ENCODE results near the gene MRAS.
"Not testable (repeated sequence)": the region's sequence is repeated elsewhere in the genome, so short reads cannot be mapped to it uniquely, and the experiment has no call there.

Gene MRAS

GRCh38 chr3:138426754-138427153, 78.4 kb downstream of the MRAS start:
- DNase-seq: not testable (repeated sequence)

DNA sequence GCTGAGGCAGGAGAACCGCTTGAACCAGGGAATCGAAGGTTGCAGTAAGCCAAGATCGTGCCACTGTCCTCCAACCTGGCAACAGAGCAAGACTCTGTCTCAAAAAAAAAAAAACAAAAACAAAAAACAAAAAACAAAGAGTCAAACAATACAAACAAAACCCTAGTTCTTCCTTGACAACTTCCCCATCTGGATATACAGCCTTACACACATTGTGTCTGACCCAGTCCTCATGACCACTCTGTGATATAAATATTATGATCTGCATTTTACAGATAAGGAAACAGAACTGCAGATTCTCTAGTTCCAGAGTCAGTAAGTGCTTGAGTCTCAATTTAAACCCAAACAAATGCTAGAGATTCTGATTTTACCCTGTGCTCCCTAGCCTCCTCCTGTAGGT, 81.3 kb downstream of the MRAS start:
- DNase-seq: no peak

DNA sequence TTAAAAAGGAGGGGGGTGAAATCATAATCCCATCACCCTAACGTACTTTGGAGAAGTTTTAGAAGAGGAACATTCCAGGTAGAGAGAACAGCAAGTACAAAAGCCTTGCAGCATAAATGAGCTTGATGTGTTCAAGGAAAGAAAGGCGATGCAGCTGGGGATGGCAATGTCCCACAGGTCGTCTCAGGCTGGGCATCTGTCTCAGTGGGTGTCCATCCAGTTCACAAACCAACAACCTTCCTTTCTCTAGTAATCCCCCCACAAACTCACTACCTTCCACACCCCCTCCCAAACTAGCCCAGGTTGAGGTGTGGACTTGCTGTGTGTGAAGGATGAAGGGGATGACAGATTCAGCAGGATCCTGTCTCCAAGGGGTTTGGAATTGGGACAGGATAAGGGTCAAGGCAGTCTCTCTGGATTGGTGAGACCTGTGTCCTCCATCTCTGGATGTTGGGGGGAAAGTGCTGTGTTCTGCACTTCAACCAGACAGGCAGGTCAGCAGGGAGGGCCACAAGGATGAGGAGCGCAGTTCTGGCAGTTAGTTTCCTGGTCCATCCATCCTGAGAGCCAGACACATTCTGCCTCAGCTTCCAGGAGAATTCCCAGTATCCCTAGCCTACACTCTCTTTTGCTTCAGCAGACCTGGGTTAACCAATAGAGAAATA, 84.3 kb downstream of the MRAS start:
- DNase-seq: no peak

DNA sequence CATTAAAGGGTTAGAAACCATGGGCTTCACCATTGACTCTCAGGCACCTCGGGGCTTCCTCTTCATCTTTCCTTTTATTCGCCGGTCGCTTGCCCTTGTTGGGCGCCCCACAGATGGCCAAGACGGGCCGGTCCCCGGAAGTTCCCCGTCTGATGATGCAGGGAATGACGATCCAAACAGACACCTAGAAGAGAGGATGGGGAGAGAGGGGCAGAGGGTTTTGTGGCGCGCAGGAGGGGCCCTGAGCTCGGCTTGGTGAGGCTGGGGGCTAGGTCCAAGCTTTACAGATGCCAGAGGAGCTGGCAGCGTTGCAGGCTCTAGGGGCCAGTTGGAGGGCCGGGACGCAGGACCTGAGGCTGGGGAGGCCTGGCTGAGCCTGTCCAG, 85.5 kb downstream of the MRAS start:
- DNase-seq: no peak

DNA sequence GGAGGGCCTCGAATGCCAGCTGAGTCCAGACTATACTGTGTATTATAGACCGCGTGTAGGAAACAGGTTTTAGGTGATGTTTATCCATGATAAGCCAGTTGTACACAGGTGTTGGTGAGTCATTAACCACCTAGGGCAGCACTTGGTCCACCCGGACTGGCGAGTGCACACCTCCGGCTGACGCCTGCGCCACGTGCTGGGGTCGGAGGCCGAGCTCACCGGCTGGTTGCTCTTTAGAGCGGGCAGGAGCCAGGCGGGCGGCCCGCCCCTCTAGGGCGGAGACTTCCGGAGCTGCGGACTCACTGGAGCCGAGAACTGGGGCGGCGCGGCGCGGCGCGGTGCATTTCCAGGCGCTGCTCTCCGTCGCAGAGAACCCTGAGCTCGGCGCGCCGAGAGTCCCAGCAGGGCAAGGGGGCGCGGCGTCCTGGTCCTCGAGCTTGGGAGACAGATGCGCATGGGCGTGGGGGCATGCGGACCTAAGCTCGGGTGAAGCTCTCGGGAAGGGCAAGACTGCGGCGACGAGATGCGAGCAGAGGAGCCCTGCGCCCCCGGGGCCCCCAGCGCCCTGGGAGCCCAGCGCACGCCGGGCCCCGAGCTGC, 86.0 kb downstream of the MRAS start, which contains the start of gene ESYT3:
TSS of gene ESYT3 (plus strand) at position 341 of the 599 bp plus-strand sequence. CDS start at position 524, 183 bp downstream.
- no peak for DNase-seq

DNA sequence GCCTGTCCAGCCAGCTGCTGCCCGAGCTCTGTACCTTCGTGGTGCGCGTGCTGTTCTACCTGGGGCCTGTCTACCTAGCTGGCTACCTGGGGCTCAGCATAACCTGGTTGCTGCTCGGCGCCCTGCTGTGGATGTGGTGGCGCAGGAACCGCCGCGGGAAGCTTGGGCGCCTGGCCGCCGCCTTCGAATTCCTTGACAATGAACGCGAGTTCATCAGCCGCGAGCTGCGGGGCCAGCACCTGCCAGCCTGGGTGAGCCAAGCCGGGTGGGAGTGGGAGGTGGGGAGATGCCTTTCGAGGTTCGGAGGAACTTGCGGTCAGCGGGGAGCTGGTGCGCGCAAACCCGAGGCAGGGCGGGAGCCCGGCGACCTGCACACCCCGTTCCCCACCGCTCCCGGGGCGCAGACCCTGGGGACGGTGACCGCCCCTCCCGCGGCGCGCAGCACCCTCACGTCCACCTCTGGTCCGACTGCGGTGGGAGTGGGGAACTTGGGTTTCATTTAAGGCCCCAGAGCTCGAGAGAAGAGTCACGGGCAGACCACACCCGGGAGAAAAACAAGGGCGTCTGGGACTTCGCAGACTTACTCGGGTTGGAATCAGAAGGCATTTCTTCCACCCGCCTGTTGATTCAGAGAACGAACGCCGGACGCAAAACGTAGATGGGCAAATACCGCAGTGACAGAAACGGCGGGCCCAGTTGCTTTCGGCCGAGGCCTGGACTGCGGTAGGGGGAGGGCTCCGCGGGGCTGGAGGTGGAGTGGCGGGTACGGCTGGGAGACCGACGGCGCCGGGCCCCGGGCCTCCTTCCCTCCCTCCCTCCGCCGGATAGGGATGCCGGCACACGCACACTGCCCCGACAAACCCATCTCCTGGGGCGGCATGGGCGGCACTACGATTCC, 86.7 kb downstream of the MRAS start:
- no peak for DNase-seq

GRCh38 chr3:138435840-138436239, 87.5 kb downstream of the MRAS start:
- DNase-seq: no peak

DNA sequence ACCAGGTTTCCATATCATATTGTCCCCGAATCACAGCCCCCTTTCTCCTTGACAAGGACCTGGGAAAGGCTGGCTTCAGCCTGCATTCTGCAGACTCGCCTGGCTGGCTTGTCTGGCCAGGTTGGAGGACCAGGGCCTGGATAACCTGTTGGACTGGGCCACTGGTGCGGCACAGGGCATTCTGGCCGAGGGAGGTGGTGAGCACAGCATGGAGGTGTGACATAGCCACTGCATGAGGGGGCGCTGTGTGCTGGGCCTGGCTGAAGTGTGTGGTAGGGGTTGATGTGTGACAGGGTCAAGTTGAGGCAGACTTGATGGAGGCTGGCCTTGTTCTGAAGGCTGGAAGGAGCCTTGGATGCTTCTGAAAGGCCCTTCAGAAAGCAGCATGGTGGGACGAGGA, 88.9 kb downstream of the MRAS start:
- DNase-seq: no peak

GRCh38 chr3:138438896-138439295, 90.5 kb downstream of the MRAS start:
- DNase-seq: no peak

- DNase-seq: no peak
These were observed 91.3 kb downstream of the MRAS start for GRCh38 chr3:138439646-138440045.

DNA sequence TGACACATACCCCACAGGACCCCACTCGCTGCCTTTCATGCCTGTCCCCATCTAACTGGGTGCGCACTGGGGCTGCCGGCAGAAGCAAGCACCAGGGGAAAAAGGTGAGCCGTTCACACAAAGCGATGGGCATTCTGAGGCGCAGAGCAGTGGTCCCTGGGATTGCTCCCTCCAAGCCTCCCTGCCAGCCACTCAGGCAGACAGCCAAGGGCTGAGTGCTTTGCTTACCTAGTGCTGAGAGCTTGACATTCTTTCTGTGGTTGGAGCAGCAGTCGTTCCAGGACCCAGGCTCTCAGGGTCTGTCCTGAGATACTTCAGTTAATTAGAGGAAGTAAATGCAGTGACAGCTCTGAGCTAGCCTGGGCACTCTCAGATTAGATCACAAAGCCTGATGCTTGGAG, 91.7 kb downstream of the MRAS start:
- DNase-seq: no peak

DNA sequence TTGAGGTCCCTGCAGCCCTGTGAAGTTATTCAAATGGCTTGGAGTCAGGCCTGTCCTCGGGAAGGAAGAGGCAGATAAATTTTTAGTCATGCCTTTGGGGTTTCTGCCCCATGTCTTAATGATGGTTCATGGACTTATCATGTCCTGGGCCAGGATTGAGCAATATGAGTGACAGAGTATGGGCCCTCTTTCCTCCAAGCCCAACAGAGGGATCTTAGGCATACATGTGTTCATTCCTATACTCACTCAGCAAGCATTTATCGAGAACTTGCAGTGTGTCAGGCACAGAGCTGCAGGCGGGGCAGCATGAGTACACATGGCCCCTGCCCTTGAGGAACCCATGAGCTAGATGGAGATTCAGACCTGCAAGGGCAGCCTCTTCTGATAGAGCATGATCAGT, 92.2 kb downstream of the MRAS start:
- no peak for DNase-seq

GRCh38 chr3:138441256-138441655, 92.9 kb downstream of the MRAS start:
- DNase-seq: no peak

DNA sequence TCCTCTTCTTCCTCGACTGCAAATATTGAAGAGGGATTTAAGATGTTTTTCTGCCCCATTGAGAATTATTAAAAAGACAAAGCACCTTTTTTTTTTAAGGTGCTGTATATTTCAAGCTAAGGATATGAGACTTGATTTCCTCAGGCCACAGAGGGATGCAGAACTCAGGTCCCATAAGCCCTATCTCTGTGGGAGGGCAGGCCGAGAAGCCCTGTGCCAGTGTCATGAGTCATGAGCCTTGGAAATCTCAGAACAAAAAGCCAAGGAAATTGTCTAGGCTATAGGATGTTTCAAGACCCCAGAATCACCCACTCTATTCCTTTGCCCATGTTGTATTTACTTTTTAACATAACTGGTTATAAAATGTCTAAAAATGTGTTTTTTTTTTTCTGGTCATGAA, 93.4 kb downstream of the MRAS start:
- no peak for DNase-seq

- no peak for DNase-seq
These were observed 94.1 kb downstream of the MRAS start for GRCh38 chr3:138442433-138442832.

GRCh38 chr3:138443091-138443490, 94.7 kb downstream of the MRAS start:
- DNase-seq: no peak

DNA sequence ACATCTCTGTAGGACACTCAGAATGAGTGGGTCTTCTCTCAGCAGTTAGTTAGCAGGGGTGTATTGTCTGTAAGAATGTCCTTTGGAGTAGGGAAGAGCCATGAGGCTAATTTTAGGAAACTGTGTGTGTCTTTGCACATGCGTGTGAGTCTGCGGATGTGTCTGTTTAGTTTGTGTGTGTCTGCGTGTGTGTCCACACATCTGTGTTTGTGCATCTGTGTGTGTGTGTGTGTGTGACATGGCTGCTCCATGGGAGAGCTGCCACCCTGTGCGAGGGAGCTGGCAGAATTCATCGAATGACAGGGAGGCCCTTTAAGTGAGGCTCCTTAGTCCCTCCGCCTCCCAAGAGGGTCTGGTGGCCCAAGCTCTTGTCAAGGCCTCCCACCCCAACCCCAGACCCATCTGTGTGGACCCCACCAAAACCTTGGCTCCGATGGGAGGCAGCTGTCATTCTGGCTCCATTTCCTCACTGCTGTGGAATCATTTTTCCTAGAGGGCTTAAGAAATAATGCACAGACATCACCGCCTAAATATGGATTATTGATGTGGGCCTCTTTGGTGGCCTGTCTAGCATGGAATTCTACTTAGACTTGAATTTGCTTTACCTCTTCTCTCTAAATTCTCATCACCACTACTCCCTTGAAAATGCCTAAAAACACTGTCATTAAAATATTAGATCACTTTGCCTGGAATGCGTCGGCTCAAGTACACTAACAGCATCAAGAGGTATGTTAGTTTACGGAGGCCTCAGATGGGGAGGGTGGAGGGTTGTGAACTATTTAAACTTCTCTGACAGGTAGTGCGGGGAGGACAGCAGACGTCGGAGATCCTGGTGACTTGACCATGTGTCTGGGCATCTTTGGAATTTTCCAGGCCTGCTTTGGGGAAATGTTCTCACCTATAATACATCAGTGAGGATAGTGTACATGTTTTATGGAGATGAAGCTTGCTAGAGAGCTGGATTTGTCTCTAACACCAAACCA, 95.4 kb downstream of the MRAS start:
- no peak for DNase-seq

- no peak for DNase-seq
These were observed 96.9 kb downstream of the MRAS start for GRCh38 chr3:138445236-138445635.

DNA sequence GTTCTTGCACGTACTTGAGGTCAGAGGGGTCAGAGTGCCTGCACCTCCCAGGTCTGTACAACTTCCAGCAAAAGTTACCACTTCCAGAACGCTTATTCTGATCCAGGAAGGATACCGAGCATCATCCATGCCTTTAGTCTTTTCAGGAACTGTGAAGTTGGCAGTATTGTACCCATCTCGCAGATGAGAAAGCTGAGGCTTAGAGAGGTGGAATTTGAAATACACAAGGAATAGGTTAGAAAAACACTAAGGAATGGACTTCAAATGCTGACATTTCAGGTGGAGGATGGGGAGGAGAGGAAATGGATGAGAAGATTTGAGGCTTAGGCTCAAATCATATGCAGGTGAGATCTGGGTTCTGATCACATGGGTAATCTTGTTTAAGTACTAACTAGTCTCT, 97.3 kb downstream of the MRAS start:
- no peak for DNase-seq

GRCh38 chr3:138448631-138449030, 100.3 kb downstream of the MRAS start:
- DNase-seq: no peak

GRCh38 chr3:138449490-138449889, 101.1 kb downstream of the MRAS start:
- DNase-seq: no peak

- no peak for DNase-seq
These were observed 101.8 kb downstream of the MRAS start for GRCh38 chr3:138450181-138450580.

Data from activated CD4-positive, alpha-beta T cell treated with anti-CD3 and anti-CD28 coated beads for 4 hours (primary cell).